ENCODE data around the gene RAB7A. TPM values are rescaled to one million over a fixed set of nuclear protein-coding genes. Genes with fewer than 3 reads are reported as not detected.

Gene RAB7A
- total RNA-seq = 26.7 TPM

- DNase-seq = peak; percentile 97
These were observed at the start of gene RAB7A for GRCh38 chr3:128726023-128727016. Gene RAB7A, plus strand, starts transcription at chr3:128726183. Its CDS starts 69,185 bp downstream, at chr3:128795368.

- no peak for DNase-seq
These were observed 46.6 kb upstream of the RAB7A start for GRCh38 chr3:128679338-128679737.

GRCh38 chr3:128680603-128681368, 45.2 kb upstream of the RAB7A start:
- peak; percentile 98 for DNase-seq

DNA sequence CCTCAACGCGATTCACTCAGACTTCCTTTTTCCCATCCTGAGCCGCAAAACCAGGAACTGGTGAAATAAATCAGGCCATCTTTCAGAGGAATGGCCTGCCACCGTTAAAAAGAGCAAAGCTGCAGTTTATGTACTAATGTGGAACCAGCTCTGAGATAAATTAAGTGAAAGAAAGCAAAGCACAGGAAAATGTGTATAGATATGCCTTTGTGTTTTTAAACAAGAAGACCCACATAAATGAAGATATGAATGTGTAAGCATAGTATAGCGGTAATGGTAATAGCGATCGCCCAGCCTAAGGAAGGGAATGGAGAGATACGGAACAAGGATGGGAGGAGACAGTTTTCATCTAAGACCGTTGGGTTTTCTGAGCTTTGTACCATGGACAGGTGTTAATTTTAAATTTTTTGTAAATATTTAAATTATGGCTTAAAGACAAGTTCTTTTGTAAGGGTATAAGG, 44.6 kb upstream of the RAB7A start:
- no peak for DNase-seq

DNA sequence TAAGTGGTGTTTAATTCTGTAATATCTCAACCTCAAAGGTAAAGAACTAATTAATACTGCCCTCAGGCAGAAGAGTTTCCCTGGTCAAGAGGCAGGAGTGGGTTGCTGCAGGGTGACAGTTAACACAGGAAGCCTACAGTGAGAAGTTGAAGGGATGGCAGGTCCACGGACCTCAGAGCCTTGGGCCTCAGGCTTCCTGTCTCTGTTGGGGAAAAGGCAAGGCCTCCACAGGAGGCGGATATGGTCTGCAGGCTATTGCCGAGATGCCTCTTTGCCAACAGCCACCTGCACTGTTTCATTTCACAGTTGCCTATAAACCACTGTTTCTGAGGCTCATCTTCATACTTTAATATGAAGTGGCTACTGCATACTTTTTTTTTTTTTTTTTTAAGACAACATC, 42.0 kb upstream of the RAB7A start:
- no peak for DNase-seq

DNA sequence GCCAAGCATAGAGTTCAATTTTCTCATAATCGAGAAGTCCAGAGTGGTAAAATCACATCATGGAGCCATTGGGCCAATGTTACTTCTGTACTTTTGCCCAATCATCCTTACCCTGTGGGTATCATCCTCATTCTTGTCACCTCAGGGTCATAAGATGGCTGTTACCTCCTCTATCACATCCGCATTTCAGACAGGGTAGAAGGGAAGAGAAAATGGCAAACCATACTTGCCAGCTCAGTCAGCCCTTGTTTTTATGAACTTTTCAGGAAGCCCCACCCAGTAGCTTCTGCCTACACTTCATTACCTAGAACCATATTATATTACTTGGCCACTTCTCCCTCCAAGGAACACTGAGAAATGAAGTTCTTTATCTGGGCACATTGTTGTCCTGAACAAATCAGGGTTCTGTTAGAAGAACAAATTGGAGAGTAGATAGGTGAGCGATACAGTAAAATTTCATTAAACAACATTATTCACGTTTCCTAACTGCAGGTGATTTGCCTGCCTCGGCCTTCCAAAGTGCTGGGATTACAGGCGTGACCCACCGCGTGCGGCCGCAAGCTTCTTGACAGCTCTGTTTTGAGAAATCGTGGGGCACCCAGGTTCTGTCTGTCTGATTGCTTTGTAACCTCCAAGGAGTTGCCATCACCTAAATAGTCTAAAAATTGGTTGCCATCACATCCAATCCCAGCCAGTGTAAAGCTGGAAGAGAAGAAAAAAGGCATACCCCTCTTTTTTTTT, 40.8 kb upstream of the RAB7A start:
- no peak for DNase-seq

DNA sequence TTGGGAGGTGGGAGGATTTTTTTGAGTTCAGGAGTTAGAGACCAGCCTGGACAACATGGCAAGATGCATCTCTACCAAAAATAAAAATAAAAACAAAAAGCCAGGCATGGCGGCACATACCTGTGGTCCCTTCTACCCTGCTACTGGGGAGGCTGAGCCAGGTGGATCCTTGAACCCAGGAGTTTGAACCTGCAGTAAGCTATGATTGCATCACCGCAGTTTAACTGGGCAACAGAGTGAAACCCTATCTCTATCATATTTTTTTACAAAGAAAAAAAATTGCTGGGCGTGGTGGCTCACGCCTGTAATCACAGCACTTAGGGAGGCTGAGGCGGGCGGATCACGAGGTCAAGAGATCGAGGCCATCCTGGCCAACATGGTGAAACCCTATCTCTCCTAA, 39.5 kb upstream of the RAB7A start:
- DNase-seq = no peak

DNA sequence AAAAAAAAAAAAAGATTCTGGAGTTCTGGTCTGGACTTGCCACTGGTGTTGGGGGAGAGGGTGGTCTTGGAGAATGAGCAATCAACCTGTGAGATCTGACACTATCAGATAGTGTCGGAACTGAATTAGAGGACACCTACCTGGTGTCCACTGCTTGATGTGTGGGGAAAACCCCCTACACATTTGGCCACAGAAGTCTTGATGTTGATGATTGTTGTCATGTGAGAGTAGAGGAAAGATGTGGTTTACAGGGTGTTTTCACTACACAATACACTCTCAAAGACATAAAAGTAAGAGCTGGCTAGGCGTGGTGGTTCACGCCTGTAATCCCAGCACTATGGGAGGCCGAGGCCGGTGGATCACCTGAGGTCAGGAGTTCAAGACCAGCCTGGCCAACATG, 36.9 kb upstream of the RAB7A start:
- no peak for DNase-seq

GRCh38 chr3:128693696-128694095, 32.3 kb upstream of the RAB7A start:
- no peak for DNase-seq

DNA sequence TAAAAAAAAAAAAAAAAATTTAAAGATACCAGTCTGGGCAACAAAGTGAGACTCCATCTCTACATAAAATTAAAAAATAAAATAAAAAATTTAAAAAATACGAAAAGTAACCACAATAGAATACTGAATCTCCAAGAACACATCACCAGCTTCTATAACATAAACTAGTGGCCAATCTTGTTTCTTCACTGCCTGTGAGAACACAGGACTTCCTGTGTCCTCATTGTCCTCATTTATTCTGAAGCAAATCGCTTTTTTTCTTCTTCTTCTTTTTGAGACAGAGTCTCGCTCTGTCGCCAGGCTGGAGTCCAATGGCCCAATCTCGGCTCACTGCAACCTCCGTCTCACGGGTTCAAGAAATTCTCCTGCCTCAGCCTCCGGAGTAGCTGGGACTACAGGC, 28.6 kb upstream of the RAB7A start:
- DNase-seq = no peak

DNA sequence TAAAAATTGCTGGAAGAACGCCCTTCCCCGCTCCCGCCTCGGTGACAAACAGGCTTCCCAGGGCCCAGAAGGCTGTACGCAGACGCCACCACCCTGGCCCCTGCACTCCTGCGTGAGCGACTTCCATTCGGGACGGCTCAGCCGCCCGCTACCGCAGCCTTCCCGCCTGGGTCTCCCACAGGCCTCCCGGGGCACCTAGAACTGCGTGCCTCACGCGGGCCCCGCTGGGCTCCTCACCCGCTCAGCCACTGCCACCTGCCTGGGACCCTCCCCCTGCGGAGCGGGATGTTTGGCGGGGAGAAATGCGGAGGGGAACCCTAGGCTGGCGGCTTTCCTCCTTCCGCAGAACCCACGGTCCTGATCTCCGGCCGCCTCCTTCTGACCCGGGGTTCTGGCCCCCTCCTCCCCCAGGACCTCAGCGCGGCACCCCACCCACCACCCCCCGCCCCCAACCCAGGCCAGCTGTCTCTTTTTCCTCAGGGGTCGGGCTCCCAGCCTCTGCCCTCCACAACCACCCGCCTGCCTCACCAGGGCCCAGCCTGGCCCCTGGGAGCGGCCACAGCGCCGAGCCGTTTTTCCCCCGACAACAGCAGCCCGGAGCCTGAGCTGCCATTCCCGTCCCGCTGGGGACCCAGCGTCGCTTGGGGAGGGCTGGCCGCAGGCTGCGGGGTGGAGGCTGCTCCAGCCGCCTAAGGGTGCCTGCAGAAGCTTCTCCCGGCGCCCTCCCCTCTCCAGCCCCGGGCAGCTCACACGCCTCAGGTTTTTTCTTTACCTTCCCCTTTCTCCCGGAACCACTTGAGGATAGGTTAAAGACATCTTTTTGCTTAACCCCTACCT, 27.6 kb upstream of the RAB7A start:
- DNase-seq = no peak

DNA sequence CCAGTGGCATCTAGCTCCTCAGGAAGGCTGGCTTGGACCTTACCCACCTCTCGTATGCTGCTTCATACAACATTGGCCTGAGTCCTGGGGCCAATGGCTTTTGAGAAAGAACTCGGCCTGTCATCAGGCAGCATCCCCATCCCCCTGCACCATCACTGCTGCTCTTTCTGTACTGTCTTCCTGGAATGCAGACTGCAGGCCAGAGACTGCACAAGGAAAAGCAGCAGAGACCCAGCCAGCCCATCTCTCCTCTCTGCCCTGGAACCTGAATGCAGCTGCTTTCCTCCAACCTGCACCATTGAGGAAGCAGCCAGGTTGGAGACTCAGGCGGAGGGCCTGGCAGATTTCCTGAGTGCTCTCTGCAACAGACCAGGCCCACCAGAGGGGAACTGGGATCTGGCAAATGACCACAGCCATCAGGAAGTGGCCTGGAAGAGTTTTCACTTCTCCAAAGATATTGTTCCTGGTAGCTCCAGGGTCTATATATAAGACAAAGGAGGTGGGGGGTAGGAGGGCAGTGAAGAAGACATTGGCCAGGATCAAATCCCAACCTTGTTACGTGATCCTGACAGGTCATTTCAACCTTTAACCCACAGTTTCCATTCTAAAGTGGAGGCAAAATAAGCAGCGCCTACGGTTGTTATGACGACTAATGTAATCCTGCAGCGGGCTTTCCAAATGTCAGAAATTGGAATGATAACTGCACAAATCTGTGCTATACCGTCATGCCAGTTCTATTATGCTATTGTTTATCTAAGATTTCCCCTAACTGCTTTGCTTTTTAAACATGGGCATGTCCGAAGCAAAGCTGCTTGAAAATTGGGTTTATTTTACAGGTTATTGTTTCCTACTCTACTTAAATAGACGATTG, 24.4 kb upstream of the RAB7A start:
- no peak for DNase-seq

DNA sequence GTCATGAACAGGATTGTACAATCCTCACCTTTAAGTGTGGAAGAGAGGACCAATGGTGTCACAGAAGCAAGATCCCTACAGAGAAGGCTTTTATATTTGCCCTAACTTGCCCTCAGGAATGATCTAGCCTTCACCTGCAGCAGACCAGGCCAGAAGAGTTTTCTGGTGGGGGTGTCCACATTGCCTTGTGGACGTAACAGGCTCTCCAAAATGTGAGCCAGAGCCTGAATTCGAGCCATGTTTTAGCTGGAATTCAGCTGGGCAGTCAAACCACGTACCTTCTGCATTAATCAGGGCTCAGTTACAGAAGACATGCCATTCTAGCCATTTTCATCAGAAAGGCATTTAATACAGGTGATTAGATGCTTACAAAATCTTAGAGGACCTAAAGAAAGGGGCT, 23.6 kb upstream of the RAB7A start:
- DNase-seq = no peak

- no peak for DNase-seq
These were observed 22.4 kb upstream of the RAB7A start for GRCh38 chr3:128703561-128703960.

DNA sequence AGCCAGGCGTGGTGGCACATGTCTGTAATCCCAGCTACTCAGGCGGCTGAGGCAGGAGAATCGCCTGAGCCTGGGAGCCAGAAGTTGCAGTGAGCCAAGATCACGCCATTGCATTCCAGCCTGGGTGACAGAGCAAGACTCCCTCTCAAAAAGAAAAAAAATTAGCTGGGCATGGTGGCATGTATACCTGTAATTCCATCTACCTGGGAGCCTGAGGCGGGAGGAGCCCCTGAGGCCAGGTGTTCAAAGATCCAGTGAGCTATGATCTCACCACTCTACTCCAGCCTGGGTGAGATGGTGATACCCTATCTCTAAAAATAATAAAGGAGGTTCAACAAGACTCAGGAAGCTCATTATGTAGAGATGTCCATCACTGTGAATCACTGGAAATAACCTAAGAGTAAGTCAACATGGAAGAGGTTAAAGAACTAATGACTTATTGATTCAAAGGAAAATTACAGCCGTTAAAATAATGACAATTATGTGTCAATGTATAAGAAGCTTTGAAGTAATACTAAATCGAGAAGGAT, 19.8 kb upstream of the RAB7A start:
- no peak for DNase-seq

- DNase-seq = no peak
These were observed 18.0 kb upstream of the RAB7A start for GRCh38 chr3:128707928-128708494.

DNA sequence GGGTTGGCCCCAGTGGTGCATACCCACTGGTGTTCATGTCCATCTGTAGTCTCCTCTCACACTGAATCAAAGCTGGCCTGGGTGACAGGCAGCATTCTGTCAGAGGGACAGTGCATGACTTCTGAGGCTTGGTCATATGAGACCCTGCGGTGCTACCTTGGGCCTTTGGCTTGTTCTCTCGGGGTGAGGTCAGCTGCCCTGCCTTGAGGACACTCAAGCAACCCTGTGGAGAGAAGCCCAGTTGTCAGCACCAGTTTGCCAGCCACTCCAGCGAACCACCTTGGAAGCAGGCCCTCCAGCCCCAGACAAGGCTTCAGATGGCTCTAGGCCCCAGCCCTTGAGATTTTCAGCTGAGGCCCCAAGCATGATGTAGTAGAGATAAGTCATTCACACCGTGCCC, 16.9 kb upstream of the RAB7A start:
- DNase-seq = no peak

- DNase-seq = no peak
These were observed 16.3 kb upstream of the RAB7A start for GRCh38 chr3:128709506-128710210.

- DNase-seq = no peak
These were observed 15.1 kb upstream of the RAB7A start for GRCh38 chr3:128710816-128711433.

Data from occipital lobe (tissue), 2 donors.